Measurements from ENCODE around the gene ARL17A.
"Not testable (repeated sequence)": the region's sequence is repeated elsewhere in the genome, so short reads cannot be mapped to it uniquely, and the experiment has no call there.

The ARL17A gene

DNA sequence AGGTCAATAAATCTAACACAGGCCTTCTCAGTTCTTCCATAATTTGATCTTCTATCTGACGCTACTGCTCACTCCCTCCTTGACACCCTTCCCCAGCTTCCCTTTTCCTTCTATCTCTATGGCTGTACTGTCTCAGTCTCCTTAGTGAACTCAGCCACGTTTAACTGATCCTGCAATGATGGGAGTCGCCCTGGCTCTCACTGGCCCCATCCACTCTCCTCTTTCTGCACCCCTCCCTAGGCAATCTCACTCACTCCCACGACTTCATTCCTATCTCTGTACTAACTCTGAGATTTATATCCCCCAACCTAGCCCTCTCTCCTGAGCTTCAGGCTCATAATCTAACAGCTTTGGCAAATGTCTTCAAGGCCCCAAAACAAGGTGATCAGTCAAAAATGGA, 7.7 kb downstream of the ARL17A start:
- not testable (repeated sequence) for H3K4me1 ChIP-seq (ENCODE audit: insufficient read depth, low read length); H3K27me3 ChIP-seq (ENCODE audit: insufficient read depth, low read length, poor library complexity); H3K4me2 ChIP-seq (ENCODE audit: insufficient read depth, low read length); H3K4me3 ChIP-seq (ENCODE audit: low read depth in 1 of 2, low read length in 2 of 2); H3K9ac ChIP-seq (ENCODE audit: low read depth, low read length); DNase-seq; H3K27ac ChIP-seq (ENCODE audit: low read length); H4K20me1 ChIP-seq (ENCODE audit: insufficient read depth, low read length); H3K79me2 ChIP-seq (ENCODE audit: insufficient read depth, low read length); H3K9me3 ChIP-seq (ENCODE audit: insufficient read depth, low read length, severe bottlenecking); H3K36me3 ChIP-seq (ENCODE audit: insufficient read depth, low read length); ATAC-seq (ENCODE audit: insufficient read depth, low read depth); H2AFZ ChIP-seq (ENCODE audit: low read depth, low read length)

DNA sequence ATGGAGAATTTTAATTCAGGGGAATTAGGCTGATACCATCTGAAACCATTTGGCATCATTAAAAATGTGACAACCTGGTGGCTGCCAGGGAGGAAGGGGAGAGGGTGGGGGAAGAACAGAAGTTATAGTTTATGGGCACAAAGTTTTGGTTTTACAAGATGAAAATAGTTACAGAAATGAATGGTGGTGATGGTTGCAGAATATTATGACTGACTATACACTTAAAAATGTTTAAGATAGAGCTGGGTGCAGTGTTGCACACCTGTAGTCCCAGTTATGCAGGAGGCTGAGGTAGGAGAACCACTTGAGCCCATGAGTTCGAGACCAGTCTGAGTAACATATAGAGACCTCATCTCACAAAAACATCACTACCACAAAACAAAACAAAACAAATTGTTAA, 12.5 kb downstream of the ARL17A start:
- not testable (repeated sequence) for H3K9me3 ChIP-seq (ENCODE audit: insufficient read depth, low read length, severe bottlenecking); H4K20me1 ChIP-seq (ENCODE audit: insufficient read depth, low read length); H3K27ac ChIP-seq (ENCODE audit: low read length); DNase-seq; H3K79me2 ChIP-seq (ENCODE audit: insufficient read depth, low read length); H3K4me1 ChIP-seq (ENCODE audit: insufficient read depth, low read length); ATAC-seq (ENCODE audit: insufficient read depth, low read depth); H3K36me3 ChIP-seq (ENCODE audit: insufficient read depth, low read length); H3K4me3 ChIP-seq (ENCODE audit: low read depth in 1 of 2, low read length in 2 of 2); H3K27me3 ChIP-seq (ENCODE audit: insufficient read depth, low read length, poor library complexity); H2AFZ ChIP-seq (ENCODE audit: low read depth, low read length); H3K4me2 ChIP-seq (ENCODE audit: insufficient read depth, low read length); H3K9ac ChIP-seq (ENCODE audit: low read depth, low read length)

DNA sequence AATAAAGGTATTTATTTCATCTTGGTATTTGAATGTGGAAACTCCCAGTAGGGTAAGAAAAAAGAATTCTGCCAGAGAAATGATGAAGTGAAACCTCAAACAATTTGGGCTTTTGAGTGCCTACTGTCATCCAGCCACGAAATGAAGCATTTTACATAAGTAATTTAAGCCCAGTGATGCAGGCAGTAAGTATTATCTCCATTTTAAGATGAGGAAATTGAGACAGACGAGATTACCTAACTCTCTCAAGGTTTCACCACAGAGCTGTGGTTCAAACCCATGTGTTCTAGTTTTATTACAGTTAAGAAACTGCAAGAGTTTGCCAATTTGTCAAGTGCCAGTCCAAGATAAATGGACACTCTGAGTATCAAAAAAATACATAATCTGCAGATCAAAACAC, 13.2 kb downstream of the ARL17A start:
- H3K9ac ChIP-seq (ENCODE audit: low read depth, low read length); H3K79me2 ChIP-seq (ENCODE audit: insufficient read depth, low read length); H3K36me3 ChIP-seq (ENCODE audit: insufficient read depth, low read length); H3K4me2 ChIP-seq (ENCODE audit: insufficient read depth, low read length); H3K27ac ChIP-seq (ENCODE audit: low read length); ATAC-seq (ENCODE audit: insufficient read depth, low read depth); H3K27me3 ChIP-seq (ENCODE audit: insufficient read depth, low read length, poor library complexity); H3K4me1 ChIP-seq (ENCODE audit: insufficient read depth, low read length); H3K9me3 ChIP-seq (ENCODE audit: insufficient read depth, low read length, severe bottlenecking); H2AFZ ChIP-seq (ENCODE audit: low read depth, low read length); H4K20me1 ChIP-seq (ENCODE audit: insufficient read depth, low read length); H3K4me3 ChIP-seq (ENCODE audit: low read depth in 1 of 2, low read length in 2 of 2); DNase-seq: not testable (repeated sequence)

DNA sequence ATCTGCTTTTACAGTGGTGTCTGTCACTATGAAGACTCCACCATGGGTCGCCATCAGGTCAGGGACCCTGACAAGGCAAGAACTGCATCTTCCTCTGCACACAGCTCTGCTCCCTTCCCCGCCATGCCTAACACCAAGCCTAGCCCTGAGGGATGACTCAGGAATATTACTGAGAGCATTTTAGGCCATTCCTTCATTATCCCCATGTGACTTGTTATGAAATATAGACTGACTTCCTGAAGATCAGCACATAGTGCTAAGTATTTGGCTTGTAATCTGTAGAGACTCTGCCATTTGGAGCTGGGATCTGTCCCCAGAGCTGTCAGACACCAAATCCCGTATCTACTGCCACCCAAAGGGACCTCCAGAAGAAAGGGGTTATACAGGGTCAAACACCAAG, 19.4 kb downstream of the ARL17A start:
- H4K20me1 ChIP-seq (ENCODE audit: insufficient read depth, low read length); H3K4me2 ChIP-seq (ENCODE audit: insufficient read depth, low read length); H2AFZ ChIP-seq (ENCODE audit: low read depth, low read length); H3K79me2 ChIP-seq (ENCODE audit: insufficient read depth, low read length); ATAC-seq (ENCODE audit: insufficient read depth, low read depth); H3K27me3 ChIP-seq (ENCODE audit: insufficient read depth, low read length, poor library complexity); H3K27ac ChIP-seq (ENCODE audit: low read length); H3K9ac ChIP-seq (ENCODE audit: low read depth, low read length); H3K4me1 ChIP-seq (ENCODE audit: insufficient read depth, low read length); H3K9me3 ChIP-seq (ENCODE audit: insufficient read depth, low read length, severe bottlenecking); H3K4me3 ChIP-seq (ENCODE audit: low read depth in 1 of 2, low read length in 2 of 2); H3K36me3 ChIP-seq (ENCODE audit: insufficient read depth, low read length); DNase-seq: not testable (repeated sequence)

DNA sequence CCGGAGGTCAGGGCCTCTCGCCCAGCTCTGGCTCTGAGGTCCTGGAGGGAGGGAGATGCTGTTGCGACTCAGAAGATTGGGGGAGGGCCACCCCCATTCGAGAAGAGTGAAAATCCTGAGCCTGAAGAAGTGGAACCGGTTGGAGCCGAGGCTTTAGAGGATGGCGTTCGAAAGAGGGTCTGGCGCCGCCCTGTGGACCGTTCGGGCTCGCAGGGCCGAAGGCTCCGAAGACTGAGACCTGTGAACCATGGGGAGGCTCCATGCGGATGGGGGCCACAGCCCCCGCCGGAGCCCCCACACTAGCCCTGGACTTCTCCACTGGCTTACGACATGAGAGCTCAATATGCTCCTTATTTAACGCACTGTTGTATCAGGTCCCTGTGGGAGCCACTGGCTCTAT, 20.3 kb downstream of the ARL17A start:
- DNase-seq; ATAC-seq (ENCODE audit: insufficient read depth, low read depth): not testable (repeated sequence)

DNA sequence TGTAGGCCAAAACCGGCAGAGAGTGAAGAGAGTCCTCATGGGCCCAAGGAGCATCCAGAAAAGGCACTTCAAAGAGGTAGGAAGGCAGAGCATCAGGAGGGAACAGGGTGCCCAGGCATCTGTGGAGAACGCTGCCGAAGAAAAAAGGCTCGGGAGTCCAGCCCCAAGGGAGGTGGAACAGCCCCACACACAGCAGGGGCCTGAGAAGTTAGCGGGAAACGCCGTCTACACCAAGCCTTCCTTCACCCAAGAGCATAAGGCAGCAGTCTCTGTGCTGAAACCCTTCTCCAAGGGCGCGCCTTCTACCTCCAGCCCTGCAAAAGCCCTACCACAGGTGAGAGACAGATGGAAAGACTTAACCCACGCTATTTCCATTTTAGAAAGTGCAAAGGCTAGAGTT, 30.9 kb downstream of the ARL17A start:
- DNase-seq; H3K9ac ChIP-seq (ENCODE audit: low read depth, low read length); H3K36me3 ChIP-seq (ENCODE audit: insufficient read depth, low read length); ATAC-seq (ENCODE audit: insufficient read depth, low read depth); H3K9me3 ChIP-seq (ENCODE audit: insufficient read depth, low read length, severe bottlenecking); H3K4me1 ChIP-seq (ENCODE audit: insufficient read depth, low read length); H3K27me3 ChIP-seq (ENCODE audit: insufficient read depth, low read length, poor library complexity); H3K79me2 ChIP-seq (ENCODE audit: insufficient read depth, low read length); H4K20me1 ChIP-seq (ENCODE audit: insufficient read depth, low read length); H2AFZ ChIP-seq (ENCODE audit: low read depth, low read length); H3K4me3 ChIP-seq (ENCODE audit: low read depth in 1 of 2, low read length in 2 of 2); H3K4me2 ChIP-seq (ENCODE audit: insufficient read depth, low read length); H3K27ac ChIP-seq (ENCODE audit: low read length): not testable (repeated sequence)

More for the DNA sequence above, 20.3 kb downstream of the ARL17A start:
- H4K20me1 ChIP-seq (ENCODE audit: insufficient read depth, low read length); H2AFZ ChIP-seq (ENCODE audit: low read depth, low read length); H3K9ac ChIP-seq (ENCODE audit: low read depth, low read length); H3K36me3 ChIP-seq (ENCODE audit: insufficient read depth, low read length); H3K4me1 ChIP-seq (ENCODE audit: insufficient read depth, low read length); H3K27me3 ChIP-seq (ENCODE audit: insufficient read depth, low read length, poor library complexity); H3K4me3 ChIP-seq (ENCODE audit: low read depth in 1 of 2, low read length in 2 of 2); H3K27ac ChIP-seq (ENCODE audit: low read length); H3K79me2 ChIP-seq (ENCODE audit: insufficient read depth, low read length); H3K9me3 ChIP-seq (ENCODE audit: insufficient read depth, low read length, severe bottlenecking); H3K4me2 ChIP-seq (ENCODE audit: insufficient read depth, low read length): not testable (repeated sequence)

DNA sequence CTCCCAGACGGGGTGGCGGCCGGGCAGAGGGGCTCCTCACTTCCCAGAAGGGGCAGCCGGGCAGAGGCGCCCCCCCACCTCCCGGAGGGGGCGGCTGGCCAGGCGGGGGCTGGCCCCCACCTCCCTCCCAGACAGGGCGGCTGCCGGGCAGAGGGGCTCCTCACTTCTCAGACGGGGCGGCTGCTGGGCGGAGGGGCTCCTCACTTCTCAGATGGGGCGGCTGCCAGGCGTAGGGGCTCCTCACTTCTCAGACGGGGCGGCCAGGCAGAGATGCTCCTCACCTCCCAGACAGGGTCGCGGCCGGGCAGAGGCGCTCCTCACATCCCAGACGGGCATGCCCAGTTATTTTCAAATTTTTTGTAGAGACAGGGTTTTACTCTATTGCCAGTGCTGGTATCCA, 44.8 kb downstream of the ARL17A start:
- not testable (repeated sequence) for H3K4me3 ChIP-seq (ENCODE audit: low read depth in 1 of 2, low read length in 2 of 2); H2AFZ ChIP-seq (ENCODE audit: low read depth, low read length); H3K9me3 ChIP-seq (ENCODE audit: insufficient read depth, low read length, severe bottlenecking); H3K79me2 ChIP-seq (ENCODE audit: insufficient read depth, low read length); H3K4me2 ChIP-seq (ENCODE audit: insufficient read depth, low read length); H3K36me3 ChIP-seq (ENCODE audit: insufficient read depth, low read length); DNase-seq; H3K27ac ChIP-seq (ENCODE audit: low read length); H4K20me1 ChIP-seq (ENCODE audit: insufficient read depth, low read length); ATAC-seq (ENCODE audit: insufficient read depth, low read depth); H3K4me1 ChIP-seq (ENCODE audit: insufficient read depth, low read length); H3K27me3 ChIP-seq (ENCODE audit: insufficient read depth, low read length, poor library complexity); H3K9ac ChIP-seq (ENCODE audit: low read depth, low read length)

DNA sequence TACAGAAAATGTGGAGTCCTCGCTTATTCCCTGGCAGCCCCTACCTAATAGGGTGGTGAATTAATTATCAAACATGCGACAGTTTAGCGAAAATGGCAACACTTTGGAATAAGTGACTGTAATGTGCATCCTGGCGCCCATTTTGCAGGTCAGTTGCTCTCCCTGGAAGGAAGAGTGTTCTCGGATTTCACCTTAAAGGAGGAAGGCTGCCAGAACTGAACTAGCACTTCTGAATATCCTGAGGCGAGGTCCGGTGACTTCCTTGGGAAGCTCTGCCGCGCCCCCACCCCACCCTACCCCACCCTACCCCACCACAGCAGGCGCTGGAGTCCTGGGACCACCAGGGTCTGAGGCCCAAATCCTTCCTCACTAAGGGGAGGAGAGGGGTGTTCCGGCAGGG, 67.3 kb downstream of the ARL17A start, which contains the start of gene LRRC37A2:
LRRC37A2 (plus strand) TSS at position 301 of the 400 bp plus-strand sequence. CDS start 245 bp downstream, outside the sequence.
- not testable (repeated sequence) for H3K36me3 ChIP-seq (ENCODE audit: insufficient read depth, low read length); H2AFZ ChIP-seq (ENCODE audit: low read depth, low read length); H3K9me3 ChIP-seq (ENCODE audit: insufficient read depth, low read length, severe bottlenecking); H3K79me2 ChIP-seq (ENCODE audit: insufficient read depth, low read length); H3K4me2 ChIP-seq (ENCODE audit: insufficient read depth, low read length); H3K27ac ChIP-seq (ENCODE audit: low read length); ATAC-seq (ENCODE audit: insufficient read depth, low read depth); DNase-seq; H3K4me3 ChIP-seq (ENCODE audit: low read depth in 1 of 2, low read length in 2 of 2); H3K4me1 ChIP-seq (ENCODE audit: insufficient read depth, low read length); H3K9ac ChIP-seq (ENCODE audit: low read depth, low read length); H3K27me3 ChIP-seq (ENCODE audit: insufficient read depth, low read length, poor library complexity); H4K20me1 ChIP-seq (ENCODE audit: insufficient read depth, low read length)

Measured in DND-41 (cell line).